Activated CD4-positive, alpha-beta T cell treated with anti-CD3 and anti-CD28 coated beads, Interleukin-2, Interleukin-6, amounts not matched to agents 100 ng/mL and 50 ng/mL, durations not matched to agents 16 hours and 8 hours (primary cell): Measurements from ENCODE around the gene TBC1D1.

ENCODE experiments used
- DNase-seq: peaks from one replicate; pipeline ENCODE4 v3.0.0-alpha.2; 2020

TBC1D1 gene

GRCh38 chr4:38179690-38180377 lies 288.9 kb downstream of the TBC1D1 start:
- DNase-seq = peak; percentile 83

GRCh38 chr4:38180456-38180855 lies 289.6 kb downstream of the TBC1D1 start:
- no peak for DNase-seq

GRCh38 chr4:38181286-38181685 lies 290.4 kb downstream of the TBC1D1 start:
- DNase-seq = no peak

GRCh38 chr4:38182334-38182998 lies 291.6 kb downstream of the TBC1D1 start:
- no peak for DNase-seq

GRCh38 chr4:38184404-38184803 lies 293.5 kb downstream of the TBC1D1 start:
- no peak for DNase-seq

GRCh38 chr4:38185406-38186144 lies 294.7 kb downstream of the TBC1D1 start:
- DNase-seq = no peak

- no peak for DNase-seq
Observed at GRCh38 chr4:38188136-38188535, 297.3 kb downstream of the TBC1D1 start.

GRCh38 chr4:38188631-38189101 lies 297.8 kb downstream of the TBC1D1 start:
- no peak for DNase-seq
